Neural progenitor cell (in vitro differentiated cells): ENCODE measurements around the gene SNX1. TPM values are rescaled to one million over a fixed set of nuclear protein-coding genes. Genes with fewer than 3 reads are reported as not detected.

ENCODE experiments used
- DNase-seq: peaks from one replicate; pipeline ENCODE4 v3.0.0-alpha.2; 2016; ENCODE audit warnings: low spot score
- H2AFZ ChIP-seq: fragments of 200-600 bp; sonication (generic); replicated peaks from 2 replicates; pipeline ENCODE4 v1.6.1; 2016; ENCODE audit warnings: antibody characterized with exemption
- H3F3A ChIP-seq: fragments of 200-600 bp; sonication (generic); 2 replicates; pipeline ENCODE4 v1.6.1; 2016; ENCODE audit warnings: antibody characterized with exemption, low read depth
- H3K27ac ChIP-seq: fragments of 200-600 bp; sonication (generic); 2 replicates; pipeline ENCODE4 v1.5.1; 2016; ENCODE audit warnings: mild to moderate bottlenecking
- H3K27me3 ChIP-seq: fragments of 200-600 bp; sonication (generic); 2 replicates; pipeline ENCODE4 v1.6.1; 2016; ENCODE audit warnings: mild to moderate bottlenecking, moderate library complexity
- H3K36me3 ChIP-seq: fragments of 200-600 bp; sonication (generic); 2 replicates; pipeline ENCODE4 v1.5.1; 2016
- H3K4me1 ChIP-seq: fragments of 200-600 bp; sonication (generic); 2 replicates; pipeline ENCODE4 v1.6.1; 2016; ENCODE audit warnings: mixed run types
- H3K4me2 ChIP-seq: fragments of 200-600 bp; sonication (generic); 2 replicates; pipeline ENCODE4 v1.6.1; 2016
- H3K4me3 ChIP-seq: fragments of 200-600 bp; sonication (generic); 2 replicates; pipeline ENCODE4 v1.5.1; 2016
- H3K79me2 ChIP-seq: fragments of 200-600 bp; sonication (generic); 2 replicates; pipeline ENCODE4 v1.6.1; 2016; ENCODE audit warnings: low read depth
- H3K9ac ChIP-seq: fragments of 200-600 bp; sonication (generic); 2 replicates; pipeline ENCODE4 v1.6.1; 2016
- H3K9me3 ChIP-seq: fragments of 200-600 bp; sonication (generic); 2 replicates; pipeline ENCODE4 v1.5.1; 2016; ENCODE audit warnings: low read depth
- H4K20me1 ChIP-seq: fragments of 200-600 bp; sonication (generic); 2 replicates; pipeline ENCODE4 v1.6.1; 2016; ENCODE audit warnings: low read depth
- H3K27ac Mint-ChIP-seq: 3 replicates; pipeline ENCODE4 v1.8.0; 2021; ENCODE audit warnings: mixed read lengths
- H3K27me3 Mint-ChIP-seq: 2 replicates; pipeline ENCODE4 v1.8.0; 2022; ENCODE audit warnings: low read depth, mild to moderate bottlenecking, inconsistent platforms, moderate library complexity, mixed read lengths; ENCODE audit not compliant: insufficient read depth
- H3K36me3 Mint-ChIP-seq: 3 replicates; pipeline ENCODE4 v1.8.0; 2021; ENCODE audit warnings: mixed read lengths
- H3K4me1 Mint-ChIP-seq: 3 replicates; pipeline ENCODE4 v1.8.0; 2021; ENCODE audit warnings: mixed read lengths
- H3K4me3 Mint-ChIP-seq: 3 replicates; pipeline ENCODE4 v1.8.0; 2021; ENCODE audit warnings: mild to moderate bottlenecking, moderate library complexity, mixed read lengths
- H3K9me3 Mint-ChIP-seq: 3 replicates; pipeline ENCODE4 v1.8.0; 2020; ENCODE audit warnings: mixed read lengths
- EZH2 ChIP-seq: fragments of 200-600 bp; sonication (generic); IDR thresholded peaks from 2 replicates; pipeline ENCODE4 v1.6.1; 2017; ENCODE audit warnings: antibody characterized with exemption, mild to moderate bottlenecking, moderate library complexity
- EZH2phosphoT487 ChIP-seq: fragments of 200-600 bp; sonication (generic); IDR thresholded peaks from 2 replicates; pipeline ENCODE4 v1.6.1; 2017; ENCODE audit warnings: antibody characterized with exemption
- total RNA-seq: library from RNA; depleted of rRNA; stranded (reverse); fragments of >200 nt; gene quantifications from 2 replicates; pipeline ENCODE4 v1.2.3, GENCODE V29; 2015; ENCODE audit warnings: low replicate concordance
- TF ChIP-seq, protein P1 (sequence below): fragments of 200-600 bp; sonication (generic); IDR thresholded peaks from 2 replicates; pipeline ENCODE4 v1.5.1; 2017; ENCODE audit warnings: antibody characterized with exemption, mild to moderate bottlenecking

SNX1 gene
- total RNA-seq, 1 donor from 2014 or later = 24.0 TPM

DNA sequence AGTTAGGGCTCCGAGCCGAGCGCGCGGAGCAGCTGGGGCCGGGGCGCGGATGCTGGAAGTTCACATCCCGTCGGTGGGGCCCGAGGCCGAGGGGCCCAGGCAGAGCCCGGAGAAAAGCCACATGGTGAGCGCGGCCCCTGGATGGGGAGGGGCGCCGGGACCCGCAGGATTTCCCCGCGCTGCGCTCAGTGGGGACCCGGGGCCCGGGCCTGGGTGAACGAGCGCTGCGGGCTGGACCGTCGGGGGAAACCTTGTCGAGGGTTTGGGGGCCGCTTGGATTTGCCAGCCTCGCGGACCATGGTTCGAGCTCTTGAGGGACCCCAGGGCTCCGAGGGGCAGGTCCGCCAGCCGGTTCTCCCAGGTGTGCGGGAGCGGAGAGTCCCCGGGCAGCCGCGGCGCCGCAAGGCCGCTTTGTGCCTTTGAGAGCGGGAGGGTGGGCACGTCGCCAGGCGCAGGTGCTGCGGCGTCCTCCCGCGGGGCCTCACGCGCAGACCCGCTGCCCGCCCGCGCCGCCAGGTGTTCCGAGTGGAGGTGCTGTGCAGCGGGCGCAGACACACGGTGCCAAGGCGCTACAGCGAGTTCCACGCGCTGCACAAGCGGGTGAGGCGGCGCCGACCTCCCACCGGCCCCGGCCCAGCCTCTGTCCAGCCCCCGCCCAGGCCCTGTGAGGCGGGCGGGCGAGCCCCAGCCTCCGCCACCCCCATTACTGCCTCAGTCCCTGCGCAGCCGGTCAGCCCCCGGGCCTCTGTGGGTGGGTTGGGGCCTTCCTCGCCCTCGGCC is 56.1 kb downstream of the SNX1 start, which contains the start of gene SNX22:
SNX22 (plus strand) TSS at position 5 of the 780 bp plus-strand sequence; CDS start at position 50, 45 bp downstream.
- peak within 1 kb of the TSS; percentile 92 for H2AFZ ChIP-seq
- H3K27ac Mint-ChIP-seq = no peak within 1 kb of the TSS
- H3K9ac ChIP-seq = no peak within 1 kb of the TSS
- H3K27ac ChIP-seq = no peak within 1 kb of the TSS
- peaks cover 18% of the 10 kb centered on the region for H3F3A ChIP-seq
- H3K4me3 Mint-ChIP-seq = peak within 1 kb of the TSS; percentile 84
- H3K9me3 Mint-ChIP-seq = no peaks in the 10 kb centered on the region
- H3K4me1 ChIP-seq = peaks cover 14% of the 10 kb centered on the region
- H3K9me3 ChIP-seq = no peaks in the 10 kb centered on the region
- H3K4me3 ChIP-seq = peak within 1 kb of the TSS; percentile 58
- TF ChIP-seq EZH2phosphoT487 (peak; percentile 50), EZH2 (peak; percentile 87)
- TF ChIP-seq, protein P1, sequence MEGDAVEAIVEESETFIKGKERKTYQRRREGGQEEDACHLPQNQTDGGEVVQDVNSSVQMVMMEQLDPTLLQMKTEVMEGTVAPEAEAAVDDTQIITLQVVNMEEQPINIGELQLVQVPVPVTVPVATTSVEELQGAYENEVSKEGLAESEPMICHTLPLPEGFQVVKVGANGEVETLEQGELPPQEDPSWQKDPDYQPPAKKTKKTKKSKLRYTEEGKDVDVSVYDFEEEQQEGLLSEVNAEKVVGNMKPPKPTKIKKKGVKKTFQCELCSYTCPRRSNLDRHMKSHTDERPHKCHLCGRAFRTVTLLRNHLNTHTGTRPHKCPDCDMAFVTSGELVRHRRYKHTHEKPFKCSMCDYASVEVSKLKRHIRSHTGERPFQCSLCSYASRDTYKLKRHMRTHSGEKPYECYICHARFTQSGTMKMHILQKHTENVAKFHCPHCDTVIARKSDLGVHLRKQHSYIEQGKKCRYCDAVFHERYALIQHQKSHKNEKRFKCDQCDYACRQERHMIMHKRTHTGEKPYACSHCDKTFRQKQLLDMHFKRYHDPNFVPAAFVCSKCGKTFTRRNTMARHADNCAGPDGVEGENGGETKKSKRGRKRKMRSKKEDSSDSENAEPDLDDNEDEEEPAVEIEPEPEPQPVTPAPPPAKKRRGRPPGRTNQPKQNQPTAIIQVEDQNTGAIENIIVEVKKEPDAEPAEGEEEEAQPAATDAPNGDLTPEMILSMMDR = no peak
- peaks cover 7% of the 10 kb centered on the region for H3K4me1 Mint-ChIP-seq
- peaks cover 15% of the 10 kb centered on the region for H3K27me3 Mint-ChIP-seq
- peaks cover 9% of the 10 kb centered on the region for H3K36me3 Mint-ChIP-seq
- DNase-seq = peak; percentile 56
- H3K79me2 ChIP-seq = no peaks in the 10 kb centered on the region
- no peaks in the 10 kb centered on the region for H3K36me3 ChIP-seq
- peak within 1 kb of the TSS; percentile 86 for H3K4me2 ChIP-seq
- peaks cover 32% of the 10 kb centered on the region for H3K27me3 ChIP-seq
- H4K20me1 ChIP-seq = peaks cover 9% of the 10 kb centered on the region

DNA sequence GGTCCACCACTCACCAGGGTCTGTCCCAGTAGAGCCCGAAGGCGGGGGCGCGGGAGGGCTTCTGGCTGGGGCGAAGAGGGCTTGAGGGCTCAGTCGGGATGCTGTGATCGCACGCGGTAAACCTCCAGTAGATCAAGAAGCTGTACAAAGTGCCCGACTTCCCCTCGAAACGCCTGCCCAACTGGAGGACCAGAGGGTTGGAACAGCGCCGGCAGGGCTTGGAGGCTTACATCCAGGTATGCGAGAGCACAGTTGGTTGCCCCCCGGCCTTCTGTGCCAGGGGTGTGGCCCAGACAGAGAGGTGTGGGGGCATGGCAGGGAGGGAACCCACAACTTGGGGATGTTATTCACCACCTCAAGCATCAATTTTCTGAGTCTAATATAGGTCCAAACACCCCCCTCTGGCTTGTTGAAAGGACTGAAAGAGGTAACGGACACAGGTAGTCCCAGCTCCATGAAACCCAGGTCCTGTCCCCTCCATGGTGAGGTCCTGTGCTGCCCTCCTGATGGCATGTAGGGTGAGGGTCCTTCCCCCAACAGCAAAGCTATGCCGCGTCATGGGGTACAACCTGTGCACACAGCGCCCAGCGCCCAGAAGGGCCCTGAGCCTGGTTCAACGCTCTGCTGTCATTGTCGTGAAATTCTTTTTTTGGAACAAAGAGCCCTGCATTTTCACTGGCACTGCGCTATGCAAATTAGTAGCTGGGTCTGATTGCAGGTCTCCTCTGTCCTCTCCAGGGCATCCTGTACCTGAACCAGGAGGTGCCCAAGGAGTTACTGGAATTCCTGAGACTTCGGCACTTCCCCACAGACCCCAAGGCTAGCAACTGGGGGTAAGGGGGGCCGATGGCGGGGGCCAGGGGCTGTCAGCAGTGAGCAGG is 57.0 kb downstream of the SNX1 start:
- Histone ChIP-seq H3K4me1 (peaks cover 9% of the 10 kb centered on the region), H3K36me3 (no peaks in the 10 kb centered on the region), H3K4me3 (peak overlapping the region; percentile 58), H2AFZ (peak overlapping the region; percentile 92), H3K79me2 (no peaks in the 10 kb centered on the region), H3K9me3 (no peaks in the 10 kb centered on the region), H3F3A (peaks cover 13% of the 10 kb centered on the region), H3K27me3 (peaks cover 32% of the 10 kb centered on the region), H3K9ac (no peak overlapping the region), H3K27ac (no peak overlapping the region), H4K20me1 (peaks cover 9% of the 10 kb centered on the region), H3K4me2 (peak overlapping the region; percentile 86)
- Mint-ChIP-seq H3K4me3 (peak overlapping the region; percentile 64), H3K27ac (no peak overlapping the region), H3K9me3 (no peaks in the 10 kb centered on the region), H3K27me3 (peaks cover 15% of the 10 kb centered on the region), H3K4me1 (peaks cover 7% of the 10 kb centered on the region), H3K36me3 (peaks cover 9% of the 10 kb centered on the region)
- DNase-seq = no peak
- TF ChIP-seq, protein P1 = no peak
- TF ChIP-seq EZH2phosphoT487 (no peak), EZH2 (no peak)

DNA sequence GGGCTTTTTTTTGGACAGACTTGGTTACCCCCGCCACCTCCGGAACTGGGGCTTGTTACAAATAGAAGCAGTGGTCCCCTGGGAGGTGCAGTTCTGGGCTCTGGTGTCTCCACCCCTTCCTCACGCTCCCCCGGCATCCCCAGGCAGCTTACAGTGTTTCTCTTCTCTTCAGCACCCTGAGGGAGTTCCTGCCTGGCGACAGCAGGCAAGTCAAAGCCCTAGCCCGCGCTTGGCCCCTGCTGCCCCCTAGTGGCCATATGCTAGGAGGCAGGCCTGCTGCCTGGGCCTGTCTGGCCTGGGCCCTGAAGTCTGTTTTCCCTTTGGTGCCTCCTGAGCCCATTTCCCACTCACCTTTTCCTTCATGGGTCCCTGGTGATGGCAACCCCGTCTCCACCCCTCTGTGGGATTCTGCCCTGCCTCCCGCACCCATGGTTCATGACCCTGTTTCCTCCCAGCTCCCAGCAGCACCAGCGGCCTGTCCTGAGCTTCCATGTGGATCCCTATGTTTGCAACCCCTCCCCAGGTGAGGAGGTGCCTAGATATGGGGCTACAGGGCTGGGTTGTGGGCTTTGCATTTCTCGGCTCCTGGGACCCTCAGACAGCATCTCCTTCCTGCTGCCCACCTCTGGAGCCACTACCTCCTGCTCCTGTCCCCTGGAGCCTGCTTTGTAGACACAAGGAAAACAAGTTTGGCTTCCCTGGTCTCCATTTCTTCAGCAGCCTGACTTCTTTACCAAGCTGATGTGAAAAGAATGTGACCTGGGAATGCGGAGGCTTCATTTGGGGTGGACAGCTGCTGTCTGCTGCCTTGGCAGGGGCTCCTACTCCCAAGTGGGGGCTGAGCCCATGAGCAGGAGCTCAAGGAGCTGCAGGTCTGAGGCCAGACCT is 57.9 kb downstream of the SNX1 start:
- Mint-ChIP-seq H3K4me3 (peak overlapping the region; percentile 77), H3K4me1 (peaks cover 10% of the 10 kb centered on the region), H3K27ac (no peak overlapping the region), H3K36me3 (peaks cover 17% of the 10 kb centered on the region), H3K9me3 (no peaks in the 10 kb centered on the region), H3K27me3 (peaks cover 15% of the 10 kb centered on the region)
- peak; percentile 90 for DNase-seq
- H3K9ac ChIP-seq = no peak overlapping the region
- peaks cover 32% of the 10 kb centered on the region for H3K27me3 ChIP-seq
- peaks cover 13% of the 10 kb centered on the region for H3F3A ChIP-seq
- no peaks in the 10 kb centered on the region for H3K9me3 ChIP-seq
- peaks cover 9% of the 10 kb centered on the region for H4K20me1 ChIP-seq
- H3K4me3 ChIP-seq = peak overlapping the region; percentile 58
- H3K4me2 ChIP-seq = peak overlapping the region; percentile 86
- no peaks in the 10 kb centered on the region for H3K79me2 ChIP-seq
- H3K36me3 ChIP-seq = no peaks in the 10 kb centered on the region
- H3K4me1 ChIP-seq = peaks cover 9% of the 10 kb centered on the region
- no peak overlapping the region for H2AFZ ChIP-seq
- no peak for TF ChIP-seq EZH2phosphoT487
- TF ChIP-seq, protein P1 = peak; percentile 96
- H3K27ac ChIP-seq = no peak overlapping the region
